Osteoblast (primary cell): ENCODE data around the gene RNF5. TPM values are rescaled to one million over a fixed set of nuclear protein-coding genes. Genes with fewer than 3 reads are reported as not detected.
A peak's percentile ranks its signal among the peaks of the same experiment; 100 is the strongest.

Experiments used
- DNase-seq: peaks from one replicate; pipeline ENCODE4 v3.0.0; 2011; ENCODE audit warnings: low spot score, mixed read lengths; ENCODE audit not compliant: insufficient read length; ENCODE audit errors: missing footprints
- H2AFZ ChIP-seq: 2 replicates; pipeline ENCODE4 v1.6.0; 2011; ENCODE audit warnings: mild to moderate bottlenecking, low read length
- H3K27ac ChIP-seq: 2 replicates; pipeline ENCODE4 v1.5.1; 2011; ENCODE audit warnings: mild to moderate bottlenecking, low read depth, low read length, moderate library complexity
- H3K27me3 ChIP-seq: 2 replicates; pipeline ENCODE4 v1.6.0; 2012; ENCODE audit warnings: mild to moderate bottlenecking, control low read depth, inconsistent platforms, low read length, moderate library complexity; ENCODE audit not compliant: insufficient read depth
- H3K36me3 ChIP-seq: 2 replicates; pipeline ENCODE4 v1.5.1; 2011; ENCODE audit warnings: mild to moderate bottlenecking, low read length, control low read depth, moderate library complexity; ENCODE audit not compliant: insufficient read depth
- H3K4me1 ChIP-seq: 2 replicates; pipeline ENCODE4 v1.5.1; 2011; ENCODE audit warnings: mild to moderate bottlenecking, low read length, control low read depth, moderate library complexity; ENCODE audit not compliant: insufficient read depth
- H3K4me2 ChIP-seq: 2 replicates; pipeline ENCODE4 v1.6.0; 2011; ENCODE audit warnings: mild to moderate bottlenecking, low read length; ENCODE audit not compliant: insufficient read depth
- H3K4me3 ChIP-seq: fragments of 200-600 bp; sonication (generic); 3 replicates; pipeline ENCODE4 v1.5.1; 2012; ENCODE audit warnings: mild to moderate bottlenecking, low read length, inconsistent platforms; ENCODE audit not compliant: insufficient read depth
- H3K79me2 ChIP-seq: 2 replicates; pipeline ENCODE4 v1.6.0; 2012; ENCODE audit warnings: mild to moderate bottlenecking, low read length, control low read depth, inconsistent platforms; ENCODE audit not compliant: insufficient read depth
- H3K9me3 ChIP-seq: 2 replicates; pipeline ENCODE4 v1.5.1; 2011; ENCODE audit warnings: low read depth, low read length, control low read depth
- H4K20me1 ChIP-seq: 2 replicates; pipeline ENCODE4 v1.6.0; 2012; ENCODE audit warnings: mild to moderate bottlenecking, low read length, control low read depth; ENCODE audit not compliant: insufficient read depth
- CTCF ChIP-seq: IDR thresholded peaks from 2 replicates; pipeline ENCODE4 v1.5.1; 2011; ENCODE audit warnings: mild to moderate bottlenecking, low read depth, low read length, moderate library complexity; ENCODE audit errors: extremely low read depth
- total RNA-seq: library from RNA; depleted of rRNA; stranded (reverse); fragments of >200 nt; gene quantifications from 2 replicates; pipeline ENCODE4 v1.2.3, GENCODE V29; 2012

The RNF5 gene
- total RNA-seq, 1 donor: 32.9 TPM

- Histone ChIP-seq H3K36me3 (no peaks in the 10 kb centered on the region), H3K27ac (no peak overlapping the region), H3K79me2 (no peaks in the 10 kb centered on the region), H4K20me1 (no peaks in the 10 kb centered on the region), H3K9me3 (no peaks in the 10 kb centered on the region), H3K4me3 (no peak overlapping the region), H2AFZ (no peak overlapping the region), H3K4me2 (no peak overlapping the region), H3K4me1 (peaks cover 3% of the 10 kb centered on the region), H3K27me3 (peaks cover 5% of the 10 kb centered on the region)
- no peak for TF ChIP-seq CTCF
- peak; percentile 2 for DNase-seq
These were observed 24.0 kb downstream of the RNF5 start for GRCh38 chr6:32202186-32202585.

- DNase-seq: no peak
- H3K4me3 ChIP-seq: no peak overlapping the region
- H3K27ac ChIP-seq: no peak overlapping the region
- peaks cover 5% of the 10 kb centered on the region for H3K27me3 ChIP-seq
- no peaks in the 10 kb centered on the region for H3K9me3 ChIP-seq
- TF ChIP-seq CTCF: no peak
- H3K79me2 ChIP-seq: no peaks in the 10 kb centered on the region
- H2AFZ ChIP-seq: no peak overlapping the region
- no peak overlapping the region for H3K4me2 ChIP-seq
- no peaks in the 10 kb centered on the region for H4K20me1 ChIP-seq
- H3K36me3 ChIP-seq: no peaks in the 10 kb centered on the region
- H3K4me1 ChIP-seq: no peaks in the 10 kb centered on the region
These were observed 25.4 kb downstream of the RNF5 start for GRCh38 chr6:32203426-32204267.

- Histone ChIP-seq H3K27me3 (peaks cover 8% of the 10 kb centered on the region), H2AFZ (no peak overlapping the region), H3K4me2 (no peak overlapping the region), H3K9me3 (no peaks in the 10 kb centered on the region), H3K4me1 (no peaks in the 10 kb centered on the region), H4K20me1 (no peaks in the 10 kb centered on the region), H3K79me2 (no peaks in the 10 kb centered on the region), H3K36me3 (no peaks in the 10 kb centered on the region), H3K4me3 (no peak overlapping the region), H3K27ac (no peak overlapping the region)
- TF ChIP-seq CTCF: no peak
- DNase-seq: peak; percentile 32
These were observed 26.1 kb downstream of the RNF5 start for GRCh38 chr6:32204268-32204715.

GRCh38 chr6:32208996-32209395, 30.8 kb downstream of the RNF5 start:
- Histone ChIP-seq H3K36me3 (no peaks in the 10 kb centered on the region), H3K4me1 (no peaks in the 10 kb centered on the region), H4K20me1 (no peaks in the 10 kb centered on the region), H3K9me3 (no peaks in the 10 kb centered on the region), H2AFZ (no peak overlapping the region), H3K4me2 (no peak overlapping the region), H3K27me3 (peaks cover 7% of the 10 kb centered on the region), H3K79me2 (no peaks in the 10 kb centered on the region), H3K4me3 (no peak overlapping the region), H3K27ac (no peak overlapping the region)
- DNase-seq: no peak
- TF ChIP-seq CTCF: no peak
